COLO829 (cell line): ENCODE results near the gene HOXD1.

ENCODE experiments used
- DNase-seq: peaks from one replicate; pipeline ENCODE4 v3.0.0; 2012; ENCODE audit warnings: low spot score

Gene HOXD1

GRCh38 chr2:176165370-176166050 lies 23.0 kb upstream of the HOXD1 start:
- DNase-seq, result peak; percentile 42

GRCh38 chr2:176166272-176166671 lies 22.2 kb upstream of the HOXD1 start:
- no peak for DNase-seq

GRCh38 chr2:176167398-176167797 lies 21.1 kb upstream of the HOXD1 start:
- no peak for DNase-seq

- DNase-seq, result no peak
Measured at GRCh38 chr2:176169181-176169580, 19.3 kb upstream of the HOXD1 start.

GRCh38 chr2:176169711-176170110 lies 18.8 kb upstream of the HOXD1 start:
- DNase-seq, result no peak

- DNase-seq, result no peak
Measured at GRCh38 chr2:176170602-176171305, 17.7 kb upstream of the HOXD1 start.

- DNase-seq, result no peak
Measured at GRCh38 chr2:176171351-176172006, 17.0 kb upstream of the HOXD1 start.

GRCh38 chr2:176172007-176172894 lies 16.2 kb upstream of the HOXD1 start:
- no peak for DNase-seq

GRCh38 chr2:176172895-176173566 lies 15.4 kb upstream of the HOXD1 start:
- no peak for DNase-seq

- DNase-seq, result no peak
Measured at GRCh38 chr2:176173567-176174381, 14.7 kb upstream of the HOXD1 start.

- DNase-seq, result no peak
Measured at GRCh38 chr2:176174382-176174823, 14.1 kb upstream of the HOXD1 start.

- DNase-seq, result no peak
Measured at GRCh38 chr2:176174824-176175708, 13.4 kb upstream of the HOXD1 start.

GRCh38 chr2:176175709-176176607 lies 12.5 kb upstream of the HOXD1 start:
- DNase-seq, result no peak

GRCh38 chr2:176177580-176178037 lies 10.9 kb upstream of the HOXD1 start:
- DNase-seq, result no peak

- DNase-seq, result no peak
Measured at GRCh38 chr2:176178038-176178756, 10.3 kb upstream of the HOXD1 start.

- no peak for DNase-seq
Measured at GRCh38 chr2:176178757-176179295, 9.6 kb upstream of the HOXD1 start.

GRCh38 chr2:176181551-176181950 lies 6.9 kb upstream of the HOXD1 start:
- no peak for DNase-seq

GRCh38 chr2:176182671-176183070 lies 5.8 kb upstream of the HOXD1 start:
- DNase-seq, result no peak
